ENCODE data around the gene ZNF318.

- TF ChIP-seq CTCF (IDR thresholded peaks at IDR 0.05) (no peak), EZH2 (IDR thresholded peaks at IDR 0.05) (no peak)
Observed at GRCh38 chr6:43299338-43300293, 69.8 kb downstream of the ZNF318 start.

All from neural progenitor cell (in vitro differentiated cells).